HG03139 (cell line): ENCODE data around the gene LRRC3C.
"Not testable (repeated sequence)": the region's sequence is repeated elsewhere in the genome, so short reads cannot be mapped to it uniquely, and the experiment has no call there.

Source experiments
- ATAC-seq: cut with Tn5 transposase; IDR thresholded peaks from one replicate; pipeline ENCODE4 v1.9.1; 2021; ENCODE audit not compliant: unreplicated experiment

Gene LRRC3C

DNA sequence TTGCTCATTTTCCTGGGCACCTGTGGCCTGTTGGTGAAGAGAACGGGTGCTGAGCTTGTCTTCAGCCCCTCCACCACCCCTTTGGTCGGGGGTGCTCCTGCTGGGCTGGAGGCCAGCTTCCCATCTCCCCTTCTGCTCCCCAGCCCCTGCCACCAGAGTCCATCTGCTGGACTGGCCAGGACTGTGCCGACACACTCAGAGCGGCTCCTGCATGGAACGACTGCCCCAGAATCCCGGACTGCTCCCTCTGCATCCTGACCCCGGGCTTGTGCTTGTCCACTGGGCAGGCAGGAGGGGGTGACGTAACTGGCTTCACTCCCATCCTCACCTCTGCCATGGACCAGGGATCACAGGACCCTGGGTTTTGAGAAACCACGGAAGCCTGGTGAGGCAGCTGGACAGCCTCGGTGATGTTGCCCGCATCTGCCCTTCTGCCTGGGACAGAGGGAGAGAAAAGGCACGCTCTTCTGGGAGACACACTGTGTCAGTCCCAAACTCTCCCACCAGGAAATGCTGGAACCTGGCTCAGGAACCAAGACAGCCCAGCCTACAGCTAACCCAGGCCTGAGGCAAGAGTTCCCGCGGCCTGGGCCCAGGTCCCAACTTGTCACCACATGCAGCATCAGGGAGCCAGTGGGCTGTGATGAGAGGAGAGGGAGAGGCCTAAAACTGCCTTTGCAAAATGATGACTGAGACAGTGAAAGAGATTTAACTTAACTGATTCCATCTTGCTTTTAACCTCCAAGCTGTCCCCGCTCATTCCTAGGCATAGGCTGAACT lies 19.2 kb downstream of the LRRC3C start:
- no peak for ATAC-seq

DNA sequence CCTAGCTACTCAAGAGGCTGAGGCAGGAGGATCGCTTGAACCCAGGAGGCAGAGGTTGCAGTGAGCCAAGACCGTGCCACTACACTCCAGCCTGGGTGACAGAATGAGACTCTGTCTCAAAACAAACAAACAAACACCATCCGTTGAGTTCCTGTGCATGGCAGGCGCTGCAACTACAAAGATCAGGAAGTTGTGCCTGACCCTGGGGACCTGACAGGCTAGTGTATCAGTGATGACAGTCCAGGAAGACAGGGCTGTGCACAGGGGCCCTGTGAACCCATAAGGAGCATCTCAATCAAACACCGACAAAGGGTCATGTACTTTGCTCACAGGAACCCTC lies 20.9 kb downstream of the LRRC3C start:
- ATAC-seq, result not testable (repeated sequence)

DNA sequence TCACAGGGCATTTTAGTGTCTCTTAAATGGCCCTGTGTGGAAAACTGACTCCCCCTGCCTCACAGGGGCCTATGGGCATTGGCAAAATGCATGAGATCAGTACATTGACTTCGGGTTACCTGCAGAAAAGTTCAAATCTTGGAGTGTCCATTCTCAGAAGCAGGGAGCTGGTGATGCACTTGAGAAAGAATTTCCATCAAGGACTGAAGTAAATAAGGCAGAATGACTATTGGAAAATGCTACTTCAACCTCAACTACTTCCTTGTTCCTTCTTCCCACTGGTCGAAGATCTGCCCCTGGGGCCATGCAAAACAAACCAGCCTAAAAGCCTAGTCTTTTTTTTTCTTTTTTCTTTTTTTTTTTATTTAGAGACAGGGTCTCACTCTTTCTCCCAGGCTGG lies 21.5 kb downstream of the LRRC3C start:
- no peak for ATAC-seq

DNA sequence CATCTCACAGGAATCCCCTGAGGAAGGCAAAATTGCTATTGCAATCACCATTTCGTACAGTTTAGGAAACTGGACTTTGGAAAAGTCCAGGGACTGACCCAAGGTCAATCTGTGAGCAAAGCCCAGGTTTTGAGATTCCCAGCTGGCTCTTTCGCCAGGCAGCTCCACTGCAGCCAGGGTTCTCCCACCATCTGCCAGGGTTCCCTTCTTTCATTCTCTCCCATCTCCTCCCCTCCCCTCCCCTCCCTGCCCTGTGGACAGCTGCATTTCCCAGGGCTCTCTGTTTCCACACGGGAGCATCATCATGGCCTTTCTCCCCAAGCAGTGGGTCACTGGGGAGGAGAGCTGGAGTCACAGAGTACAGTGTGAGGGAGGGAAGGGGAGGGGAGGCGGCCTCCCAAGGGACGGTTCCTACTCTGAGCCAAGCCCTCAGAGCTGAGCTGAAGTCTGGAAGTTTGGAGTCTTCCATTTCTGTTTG lies 23.4 kb downstream of the LRRC3C start:
- ATAC-seq, result no peak

DNA sequence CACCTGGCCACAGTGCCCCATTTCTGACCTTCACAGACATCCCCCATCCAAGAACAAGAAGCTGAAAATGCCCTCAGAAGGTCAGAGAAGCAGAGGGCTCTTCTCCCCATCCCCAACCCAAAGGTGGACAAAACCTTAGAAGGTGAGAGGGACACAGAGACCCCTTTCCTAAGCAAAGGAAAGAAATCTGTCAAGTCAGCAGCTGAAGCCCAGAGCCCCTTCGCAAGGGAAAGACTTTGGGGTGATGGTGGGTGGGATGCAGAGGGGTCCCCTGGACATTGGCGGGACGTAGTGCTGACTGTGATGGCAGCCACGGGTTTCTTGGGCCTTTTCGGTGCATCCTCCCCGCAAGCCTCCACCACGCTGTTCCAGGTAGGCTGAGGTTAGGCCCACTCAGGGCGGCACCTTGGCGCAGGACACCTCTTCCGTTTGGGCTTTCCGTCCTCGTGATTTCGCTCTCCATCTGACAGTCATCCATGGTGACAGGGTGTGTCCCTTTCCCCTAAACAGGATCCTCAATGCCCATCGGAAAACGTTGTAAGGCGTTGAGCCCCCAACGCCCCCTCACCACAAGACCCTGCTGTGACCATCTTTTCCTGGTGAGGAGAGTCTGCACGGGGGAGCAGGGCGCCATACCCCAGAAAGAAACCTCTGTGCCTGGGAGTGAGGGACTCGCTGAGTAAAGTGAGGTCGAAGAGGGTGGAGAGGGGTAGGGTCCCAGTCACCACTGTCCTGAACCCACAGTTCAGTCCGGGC lies 24.6 kb downstream of the LRRC3C start:
- no peak for ATAC-seq

DNA sequence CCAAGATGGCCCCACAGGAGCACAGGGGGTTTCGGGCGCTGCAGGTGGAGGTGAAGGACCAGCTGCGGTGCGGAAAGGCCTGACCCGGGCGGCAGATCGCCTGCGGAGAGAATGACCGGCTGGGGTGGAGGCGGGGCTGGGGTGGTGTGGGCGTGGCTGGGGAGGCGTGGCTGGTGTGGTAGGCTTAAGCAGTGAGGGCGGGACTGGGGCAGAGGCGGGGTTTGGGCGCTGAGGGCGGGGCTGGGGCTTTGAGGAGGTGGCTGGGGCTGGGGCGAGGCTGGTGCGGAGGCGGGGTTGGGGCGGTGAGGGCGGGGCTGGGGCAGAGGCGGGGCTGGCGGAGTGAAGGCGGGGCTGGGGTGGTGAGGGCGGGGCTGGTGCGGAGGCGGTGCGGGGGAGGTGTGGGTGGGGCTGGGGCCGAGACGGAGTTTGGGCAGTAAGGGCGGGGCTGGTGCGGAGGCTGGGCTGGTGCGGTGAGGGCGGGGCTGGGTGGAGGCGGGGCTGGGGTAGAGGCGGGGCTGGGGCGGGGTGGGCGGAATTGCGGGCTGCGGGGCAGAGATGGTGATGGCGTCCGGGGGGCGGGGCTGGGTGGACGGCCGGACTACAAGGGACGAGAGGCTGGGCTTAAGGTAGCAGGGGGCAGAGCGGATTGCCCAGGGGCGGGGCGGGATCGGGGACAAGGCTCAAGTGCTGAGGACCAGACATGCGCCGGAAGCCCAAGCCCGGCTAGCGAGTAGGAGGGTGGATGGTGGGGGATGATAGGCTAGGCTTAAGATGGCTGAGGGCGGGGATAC lies 25.3 kb downstream of the LRRC3C start:
- peak; percentile 67 for ATAC-seq

DNA sequence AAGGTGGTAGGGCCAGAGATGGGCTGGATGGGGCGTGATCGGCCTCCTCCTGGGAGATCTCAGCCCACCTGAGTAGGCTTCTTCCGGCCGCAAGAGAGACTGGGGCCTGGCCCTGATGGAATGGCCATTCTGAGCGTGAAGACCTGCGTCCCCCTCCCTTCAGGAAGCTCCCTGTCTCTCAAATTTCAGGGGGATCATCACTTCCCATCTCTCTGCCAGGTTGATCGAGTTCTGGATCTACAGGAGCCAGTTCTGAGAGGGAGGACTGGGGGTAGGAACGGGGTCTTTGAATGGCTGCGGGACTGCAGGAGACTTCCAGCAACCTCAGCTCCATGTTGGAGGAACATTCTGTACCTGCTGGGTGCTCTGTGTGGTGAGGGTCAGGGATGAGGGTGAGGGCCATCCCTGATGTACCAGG lies 25.9 kb downstream of the LRRC3C start:
- no peak for ATAC-seq

DNA sequence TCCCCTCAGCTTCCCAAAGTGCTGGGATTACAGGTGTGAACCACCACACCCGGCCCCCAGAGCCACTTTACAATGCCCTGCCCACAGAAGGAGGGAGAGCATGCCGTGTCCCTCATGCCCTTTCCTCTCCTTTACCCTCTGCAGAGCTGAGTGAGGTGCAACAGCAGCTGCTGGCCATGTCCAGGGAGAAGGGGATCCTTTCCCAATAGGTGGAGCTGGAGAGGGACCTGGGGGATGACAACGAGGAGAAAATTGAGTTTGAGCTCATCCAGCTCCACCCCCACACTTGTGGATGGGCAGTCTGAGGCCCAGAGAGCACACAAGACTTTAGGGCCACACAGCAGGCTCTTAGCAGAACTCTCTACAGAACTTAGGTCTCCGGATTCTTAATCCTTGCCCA lies 27.3 kb downstream of the LRRC3C start:
- no peak for ATAC-seq

DNA sequence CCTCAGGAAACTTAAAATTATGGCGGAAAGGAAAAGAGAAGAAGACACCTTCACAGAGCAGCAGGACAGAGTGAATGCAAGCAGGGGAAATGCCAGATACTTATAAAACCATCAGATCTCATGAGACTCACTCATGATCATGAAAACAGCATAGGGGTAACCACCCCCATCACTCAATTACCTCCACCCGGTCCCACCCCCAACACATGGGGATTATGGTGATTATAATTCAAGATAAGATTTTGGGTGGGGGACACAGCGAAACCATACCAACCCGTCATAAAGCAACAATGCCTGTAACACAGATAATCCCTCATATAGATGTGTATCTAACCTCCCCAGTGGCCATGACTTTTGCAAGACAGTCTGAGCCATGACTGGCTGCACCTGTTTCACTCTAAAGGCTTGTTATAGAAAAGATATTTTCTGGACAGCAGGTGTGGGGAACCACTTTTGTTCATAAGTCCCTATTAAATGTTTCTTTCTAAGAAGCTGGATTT lies 28.2 kb downstream of the LRRC3C start:
- ATAC-seq, result no peak

DNA sequence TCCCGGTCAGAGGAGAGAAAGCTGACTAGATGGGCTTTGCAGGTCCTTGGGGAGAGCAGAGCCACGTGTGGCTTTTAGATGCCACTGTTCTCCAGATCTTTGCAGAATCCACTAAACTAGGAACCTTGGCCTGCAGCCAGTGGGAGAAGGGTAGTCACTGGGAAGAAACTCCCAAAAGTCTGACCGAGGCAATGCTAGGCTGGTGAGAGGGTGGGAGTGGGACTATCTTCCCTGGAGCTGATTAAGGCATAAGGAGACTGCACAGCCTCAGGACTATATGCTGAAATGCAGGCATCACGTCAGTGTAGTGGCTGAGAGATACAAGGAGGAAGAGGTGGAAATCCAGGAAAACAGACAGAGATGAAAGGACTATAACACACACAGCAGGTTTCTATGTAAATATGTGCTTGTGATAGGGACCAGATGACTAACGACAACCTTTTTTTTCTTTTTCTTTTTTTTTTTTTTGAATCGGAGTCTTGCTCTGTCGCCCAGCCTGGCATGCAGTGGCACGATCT lies 33.1 kb downstream of the LRRC3C start:
- no peak for ATAC-seq

DNA sequence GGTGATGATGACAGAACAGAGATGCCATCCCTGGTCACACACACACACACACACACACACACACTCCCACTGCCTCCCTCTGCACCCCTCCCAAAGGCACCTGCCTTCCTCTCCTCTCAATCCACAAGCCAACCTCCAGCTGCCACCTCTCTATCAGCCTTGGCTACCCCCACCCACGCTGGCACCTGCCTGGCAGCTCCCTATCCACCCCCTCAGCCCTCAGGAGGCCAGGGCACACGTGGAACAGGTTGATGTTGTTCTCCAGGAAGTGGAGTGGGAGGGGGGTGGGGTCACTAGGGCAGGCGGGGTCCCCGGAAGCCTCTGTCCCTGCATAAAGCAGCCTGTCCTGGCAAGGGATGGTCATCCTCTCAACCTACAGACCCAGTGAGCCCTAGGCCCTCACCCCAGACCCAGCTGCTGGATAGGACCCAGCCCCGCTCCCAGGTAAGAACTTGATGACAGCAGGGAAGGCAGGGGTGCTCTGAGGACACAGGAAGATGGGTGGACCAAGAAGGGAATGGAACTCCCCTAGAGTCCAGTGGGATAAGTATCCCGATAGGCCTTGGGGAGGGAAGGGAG lies 35.2 kb downstream of the LRRC3C start, which contains the start of gene GSDMA:
Gene GSDMA, plus strand, starts transcription at position 363 of the 579 bp plus-strand sequence. CDS start 2,684 bp downstream, outside the sequence.
- ATAC-seq, result no peak

DNA sequence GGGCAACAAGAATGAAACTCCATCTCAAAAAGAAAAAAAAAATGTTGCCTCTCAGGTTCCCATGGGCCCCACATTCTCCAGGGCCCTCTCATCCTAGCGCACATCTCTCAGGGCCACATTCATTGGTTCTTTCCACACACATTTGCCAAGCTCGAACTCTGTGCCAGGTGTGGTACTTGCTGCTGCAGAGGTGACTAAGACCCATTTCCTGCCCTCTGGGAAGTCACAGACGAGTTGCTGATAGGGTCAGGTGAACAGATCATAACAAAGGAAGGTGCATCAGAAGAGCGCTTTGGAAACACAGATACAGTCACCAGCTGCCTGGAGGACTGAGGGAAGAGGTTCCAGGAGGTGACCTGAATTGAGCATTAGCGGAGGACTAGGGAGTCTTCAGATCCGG lies 36.3 kb downstream of the LRRC3C start:
- no peak for ATAC-seq

DNA sequence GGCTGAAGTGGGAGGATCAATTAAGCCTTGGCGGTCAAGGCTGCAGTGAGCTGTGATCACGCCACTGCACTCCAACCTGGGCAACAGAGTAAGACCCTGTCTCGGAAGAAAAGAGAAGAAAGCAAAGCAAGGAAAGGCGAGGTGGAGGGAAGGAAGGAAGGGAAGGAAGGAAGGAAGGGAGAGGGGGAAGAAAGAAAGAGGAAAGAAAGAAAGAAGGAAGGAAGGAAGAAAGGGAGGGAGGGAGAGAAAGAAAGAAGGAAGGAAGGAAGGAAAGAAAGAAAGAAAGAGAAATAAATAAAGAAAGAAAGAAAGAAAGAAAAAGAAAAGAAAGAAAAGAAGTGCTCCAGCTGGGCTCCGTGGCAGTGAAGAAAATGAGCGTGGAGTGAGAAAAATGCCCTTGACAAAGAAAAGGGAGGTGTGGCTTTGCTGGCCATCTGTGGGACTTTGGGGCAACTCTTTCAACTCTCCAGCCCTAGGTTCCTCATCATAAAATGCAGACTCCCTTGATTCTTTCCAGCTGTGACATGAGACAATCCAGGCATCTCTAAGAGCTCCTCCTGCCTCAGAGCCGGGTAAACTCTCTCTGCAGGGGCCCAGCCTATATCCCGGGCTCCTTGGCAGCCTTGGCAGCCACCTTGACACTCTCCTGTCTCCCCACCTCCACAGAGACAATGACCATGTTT lies 37.6 kb downstream of the LRRC3C start:
- ATAC-seq, result no peak

DNA sequence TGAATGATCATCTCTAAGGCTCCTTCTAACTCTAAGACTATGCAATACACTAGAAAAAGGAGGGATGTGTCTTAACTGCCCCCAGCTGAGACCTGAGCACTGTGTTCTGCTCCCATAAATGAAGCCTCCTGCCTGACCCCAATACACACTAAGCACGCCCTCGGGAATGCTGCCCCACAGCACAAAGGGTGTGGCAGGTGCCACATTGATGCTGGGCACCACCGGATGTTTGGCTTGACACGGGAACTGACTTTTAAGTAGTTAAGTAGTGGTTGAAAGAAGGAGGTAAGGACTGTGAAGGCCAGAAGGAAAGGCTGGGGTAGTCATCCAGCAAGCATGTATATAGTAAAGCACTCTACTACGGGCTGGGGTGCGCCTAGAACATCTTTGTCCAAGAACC lies 39.2 kb downstream of the LRRC3C start:
- ATAC-seq, result no peak

DNA sequence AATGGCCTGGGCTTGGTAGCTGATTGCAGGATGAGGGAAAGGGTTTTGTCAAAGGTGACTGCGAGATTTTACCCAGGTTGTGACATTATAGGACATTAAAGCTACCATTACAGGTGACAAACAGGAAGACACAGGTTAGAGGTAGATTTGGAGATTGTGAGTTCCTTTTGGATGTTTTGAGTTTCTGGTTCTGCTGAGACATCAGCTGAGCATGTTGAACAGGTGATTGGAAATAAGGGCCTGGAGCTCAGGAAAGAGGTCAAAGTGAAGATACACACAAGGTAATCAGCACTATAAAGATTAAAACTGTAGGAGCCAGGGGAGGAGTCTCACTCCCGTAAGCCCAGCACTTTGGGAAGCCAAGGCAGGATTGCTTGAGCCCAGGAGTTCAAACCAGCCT lies 41.2 kb downstream of the LRRC3C start:
- no peak for ATAC-seq

DNA sequence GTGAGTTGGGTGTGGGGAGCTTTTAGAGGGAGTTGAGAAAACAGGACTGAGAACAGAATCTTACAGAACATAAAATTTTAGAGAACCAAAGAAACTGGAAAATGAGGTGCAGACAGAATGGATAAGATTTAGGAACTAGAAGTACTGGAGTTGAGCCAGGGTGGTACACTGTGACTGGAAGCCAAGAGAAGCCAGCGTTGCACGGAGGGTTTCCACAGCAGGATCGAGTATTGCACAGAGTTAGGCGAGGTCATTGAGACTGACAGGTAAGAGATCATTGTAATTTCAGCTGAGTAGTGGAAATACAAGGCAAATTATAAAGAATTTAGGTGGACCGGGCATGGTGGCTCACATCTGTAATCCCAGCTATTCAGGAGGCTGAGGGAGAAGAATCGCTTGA lies 41.8 kb downstream of the LRRC3C start:
- ATAC-seq, result no peak

DNA sequence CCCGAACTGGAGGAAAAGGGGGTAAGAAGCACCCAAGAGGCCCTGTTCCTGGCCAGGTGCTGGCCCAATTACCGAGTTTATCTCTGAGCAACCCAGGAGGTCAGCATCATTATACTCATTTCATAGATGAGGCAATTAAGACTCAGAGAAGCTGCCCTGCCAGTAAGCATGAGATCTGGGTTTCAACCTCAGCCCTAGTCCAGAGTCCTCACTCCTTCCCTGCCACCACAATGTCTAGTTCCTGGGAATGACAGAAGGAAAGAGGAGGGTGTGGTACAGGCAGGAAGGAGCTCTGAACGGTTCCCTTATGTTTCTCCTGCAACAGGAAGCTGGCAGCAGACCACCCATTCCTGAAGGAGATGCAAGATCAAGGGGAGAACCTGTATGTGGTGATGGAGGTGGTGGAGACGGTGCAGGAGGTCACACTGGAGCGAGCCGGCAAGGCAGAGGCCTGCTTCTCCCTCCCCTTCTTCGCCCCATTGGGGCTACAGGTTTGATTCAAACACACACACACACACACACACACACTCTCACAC lies 42.7 kb downstream of the LRRC3C start:
- ATAC-seq, result no peak

DNA sequence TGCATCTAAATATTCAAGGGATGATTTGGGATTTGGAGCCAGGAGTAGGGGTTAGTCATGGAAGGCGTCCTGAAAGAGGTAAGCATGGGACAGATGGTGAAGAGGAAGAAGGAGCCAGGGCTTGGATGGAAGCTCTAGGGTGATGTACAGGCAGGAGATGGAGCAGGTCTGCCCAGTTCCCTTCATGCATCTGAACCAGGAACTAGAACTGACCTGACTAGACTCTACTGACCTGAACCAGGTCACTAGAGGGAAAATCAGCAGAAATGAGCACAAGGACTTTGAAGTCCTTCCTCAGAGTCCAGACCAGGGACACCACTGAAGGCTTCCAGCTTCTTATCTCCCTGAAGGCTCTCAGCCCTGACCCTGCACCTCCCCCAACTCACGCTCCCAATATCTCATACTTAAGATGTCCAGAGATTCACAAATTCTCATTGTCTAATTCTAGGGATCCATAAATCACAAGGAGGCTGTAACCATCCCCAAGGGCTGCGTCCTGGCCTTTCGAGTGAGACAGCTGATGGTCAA lies 43.6 kb downstream of the LRRC3C start:
- no peak for ATAC-seq

DNA sequence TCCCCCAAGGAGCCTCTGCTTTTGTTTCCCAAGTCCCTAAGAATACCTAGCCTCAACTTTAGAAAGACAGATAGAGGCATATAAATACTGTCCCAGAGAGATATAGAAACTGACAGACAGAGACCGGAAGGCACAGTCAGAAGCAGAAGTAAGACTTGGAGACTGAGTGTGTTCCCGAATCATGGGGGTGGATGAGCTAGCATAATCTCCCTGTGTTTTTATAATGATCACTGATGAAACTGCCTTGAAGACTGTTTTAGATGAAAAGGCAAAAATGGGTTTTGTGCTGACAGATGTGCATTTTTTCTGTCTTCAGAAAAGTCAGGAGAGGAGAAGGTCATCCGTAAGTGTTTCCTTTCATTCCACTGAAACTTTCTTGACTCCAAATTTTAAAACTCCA lies 44.7 kb downstream of the LRRC3C start:
- no peak for ATAC-seq

DNA sequence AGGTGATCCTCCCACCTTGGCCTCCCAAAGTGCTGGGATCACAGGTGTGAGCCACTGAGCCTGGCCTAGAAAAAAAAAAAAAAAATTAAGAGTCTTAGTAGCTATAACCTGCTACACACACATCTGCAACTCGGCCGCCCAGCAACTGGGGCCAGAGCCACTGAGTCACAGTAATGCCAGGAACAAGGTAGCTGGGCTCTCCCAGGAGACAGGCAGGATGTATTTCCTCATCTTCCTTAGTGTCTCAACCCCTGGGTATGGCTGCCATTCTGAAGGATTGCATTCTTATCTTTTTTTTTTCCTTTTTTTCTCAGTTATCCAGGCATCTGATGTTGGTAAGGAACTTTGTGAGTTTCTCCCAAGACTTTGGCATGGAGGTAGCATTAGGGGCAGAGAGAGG lies 46.0 kb downstream of the LRRC3C start:
- ATAC-seq, result no peak
